Measurements from ENCODE around the gene INHBB.
"Not testable (repeated sequence)": the region's sequence is repeated elsewhere in the genome, so short reads cannot be mapped to it uniquely, and the experiment has no call there.

INHBB gene

DNA sequence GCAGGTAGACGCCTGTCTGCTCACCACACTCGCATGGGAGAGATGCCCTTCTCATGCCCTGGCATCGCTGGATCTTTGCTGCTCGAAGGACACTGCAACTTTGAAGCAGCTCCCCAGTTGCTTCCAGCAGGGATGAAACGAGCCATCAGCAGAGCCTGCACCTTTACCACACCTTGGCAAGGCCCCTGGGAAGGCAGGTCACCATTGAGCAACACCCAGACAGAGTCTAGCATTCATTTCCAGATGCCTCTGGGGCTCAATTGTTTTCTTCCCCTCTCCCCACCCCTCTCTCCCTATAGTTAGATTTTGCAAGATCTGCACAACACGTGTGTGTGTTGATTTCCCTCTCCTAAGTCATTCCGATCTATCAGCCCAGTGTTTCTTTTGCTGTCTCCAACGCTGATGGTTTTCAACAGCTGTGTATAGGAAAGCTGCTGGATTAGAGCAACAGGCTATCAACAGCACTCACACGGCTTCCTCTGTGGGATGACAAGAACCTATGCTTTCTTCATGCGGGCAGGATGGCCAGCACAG is 25.6 kb upstream of the INHBB start:
- Histone ChIP-seq H3K9ac (ENCODE audit: low read length) (no peak overlapping the region), H3K36me3 (replicated peaks; ENCODE audit: insufficient read depth, low read length) (no peaks in the 10 kb centered on the region), H3K4me3 (ENCODE audit: low read length) (no peak overlapping the region), H3F3A (ENCODE audit: insufficient read depth, low read length) (no peaks in the 10 kb centered on the region), H3K9me3 (replicated peaks; ENCODE audit: insufficient read depth, low read length) (no peaks in the 10 kb centered on the region), H3K4me1 (ENCODE audit: low read length) (no peaks in the 10 kb centered on the region), H3K9me2 (replicated peaks; ENCODE audit: insufficient read depth, low read length) (no peaks in the 10 kb centered on the region), H4K20me1 (ENCODE audit: insufficient read depth, low read length) (no peaks in the 10 kb centered on the region), H3K79me2 (ENCODE audit: low read length) (no peaks in the 10 kb centered on the region), H3K27ac (ENCODE audit: low read length) (no peak overlapping the region), H3K27me3 (replicated peaks; ENCODE audit: insufficient read depth, low read length) (no peaks in the 10 kb centered on the region; the same call in 1 of the 2 replicates), H2AFZ (ENCODE audit: low read length) (no peak overlapping the region), H3K4me2 (ENCODE audit: low read depth, low read length) (no peak overlapping the region)
- TF ChIP-seq, protein P1, sequence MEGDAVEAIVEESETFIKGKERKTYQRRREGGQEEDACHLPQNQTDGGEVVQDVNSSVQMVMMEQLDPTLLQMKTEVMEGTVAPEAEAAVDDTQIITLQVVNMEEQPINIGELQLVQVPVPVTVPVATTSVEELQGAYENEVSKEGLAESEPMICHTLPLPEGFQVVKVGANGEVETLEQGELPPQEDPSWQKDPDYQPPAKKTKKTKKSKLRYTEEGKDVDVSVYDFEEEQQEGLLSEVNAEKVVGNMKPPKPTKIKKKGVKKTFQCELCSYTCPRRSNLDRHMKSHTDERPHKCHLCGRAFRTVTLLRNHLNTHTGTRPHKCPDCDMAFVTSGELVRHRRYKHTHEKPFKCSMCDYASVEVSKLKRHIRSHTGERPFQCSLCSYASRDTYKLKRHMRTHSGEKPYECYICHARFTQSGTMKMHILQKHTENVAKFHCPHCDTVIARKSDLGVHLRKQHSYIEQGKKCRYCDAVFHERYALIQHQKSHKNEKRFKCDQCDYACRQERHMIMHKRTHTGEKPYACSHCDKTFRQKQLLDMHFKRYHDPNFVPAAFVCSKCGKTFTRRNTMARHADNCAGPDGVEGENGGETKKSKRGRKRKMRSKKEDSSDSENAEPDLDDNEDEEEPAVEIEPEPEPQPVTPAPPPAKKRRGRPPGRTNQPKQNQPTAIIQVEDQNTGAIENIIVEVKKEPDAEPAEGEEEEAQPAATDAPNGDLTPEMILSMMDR (IDR thresholded peaks at IDR 0.05; ENCODE audit: low read length), result no peak
- no peak for DNase-seq

DNA sequence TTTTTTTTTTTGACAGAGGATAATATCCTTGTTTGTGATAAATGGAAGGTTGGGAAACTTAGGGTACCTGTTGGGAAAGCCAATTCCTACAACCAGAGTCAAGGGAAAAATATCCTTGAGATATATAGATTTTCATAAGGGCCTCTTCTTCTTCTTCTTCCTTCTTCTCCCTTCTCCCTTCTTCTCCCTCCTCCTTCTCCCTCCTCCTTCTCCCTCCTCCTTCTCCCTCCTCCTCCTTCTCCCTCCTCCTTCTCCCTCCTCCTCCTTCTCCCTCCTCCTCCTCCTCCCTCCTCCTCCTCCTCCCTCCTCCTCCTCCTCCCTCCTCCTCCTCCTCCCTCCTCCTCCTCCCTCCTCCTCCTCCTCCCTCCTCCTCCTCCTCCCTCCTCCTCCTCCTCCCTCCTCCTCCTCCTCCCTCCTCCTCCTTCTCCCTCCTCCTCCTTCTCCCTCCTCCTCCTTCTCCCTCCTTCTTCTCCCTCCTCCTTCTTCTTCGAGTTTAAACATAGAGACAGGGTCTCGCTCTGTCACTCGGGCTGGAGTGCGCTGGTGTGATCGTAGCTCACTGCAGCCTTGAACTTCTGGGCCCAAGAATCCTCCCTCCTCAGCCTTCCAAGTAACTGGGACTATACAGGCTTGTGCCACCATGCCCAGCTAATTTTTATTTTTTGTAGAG is 24.9 kb upstream of the INHBB start:
- not testable (repeated sequence) for DNase-seq; H4K20me1 ChIP-seq (ENCODE audit: insufficient read depth, low read length); H3K27ac ChIP-seq (ENCODE audit: low read length); H3K9me2 ChIP-seq (replicated peaks; ENCODE audit: insufficient read depth, low read length); H3K4me2 ChIP-seq (ENCODE audit: low read depth, low read length); H3K4me1 ChIP-seq (ENCODE audit: low read length); H3K36me3 ChIP-seq (replicated peaks; ENCODE audit: insufficient read depth, low read length); H3K27me3 ChIP-seq (replicated peaks; ENCODE audit: insufficient read depth, low read length); H3F3A ChIP-seq (ENCODE audit: insufficient read depth, low read length); H3K79me2 ChIP-seq (ENCODE audit: low read length); H2AFZ ChIP-seq (ENCODE audit: low read length); H3K9ac ChIP-seq (ENCODE audit: low read length); H3K9me3 ChIP-seq (replicated peaks; ENCODE audit: insufficient read depth, low read length); H3K4me3 ChIP-seq (ENCODE audit: low read length)

DNA sequence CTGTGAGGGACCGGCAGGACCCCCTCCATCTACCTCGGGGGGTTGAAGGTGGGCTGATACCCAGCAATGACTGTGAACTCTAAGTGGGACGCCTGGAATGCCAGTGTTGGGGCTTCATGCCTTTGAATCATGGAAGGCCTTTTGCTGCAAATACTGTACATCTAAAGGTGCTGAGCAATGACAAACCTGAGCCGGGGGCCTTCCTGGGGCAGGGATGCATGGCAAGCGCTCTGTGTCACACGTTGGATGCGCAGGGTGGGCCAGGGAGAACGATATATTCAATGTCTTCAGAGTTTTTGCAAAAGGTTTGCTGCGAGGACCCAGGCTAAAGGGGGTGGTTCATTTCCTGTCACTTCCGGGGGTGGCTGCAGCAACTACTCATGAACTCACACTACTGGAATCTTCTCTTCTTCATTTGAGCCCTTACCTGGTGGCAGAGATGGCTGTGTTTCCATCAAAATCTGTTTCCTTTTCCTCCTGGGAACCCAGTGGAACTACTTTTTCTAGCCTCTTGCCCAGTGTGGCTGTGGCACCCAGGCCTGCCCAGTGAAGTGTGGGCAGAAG is 24.1 kb upstream of the INHBB start:
- Histone ChIP-seq H3K4me2 (ENCODE audit: low read depth, low read length) (no peak overlapping the region), H3K27ac (ENCODE audit: low read length) (no peak overlapping the region), H2AFZ (ENCODE audit: low read length) (no peak overlapping the region), H3K9ac (ENCODE audit: low read length) (no peak overlapping the region), H3K36me3 (replicated peaks; ENCODE audit: insufficient read depth, low read length) (no peaks in the 10 kb centered on the region), H3K27me3 (replicated peaks; ENCODE audit: insufficient read depth, low read length) (no peaks in the 10 kb centered on the region; the same call in 1 of the 2 replicates), H3K9me2 (replicated peaks; ENCODE audit: insufficient read depth, low read length) (no peaks in the 10 kb centered on the region), H3K4me3 (ENCODE audit: low read length) (no peak overlapping the region), H3K79me2 (ENCODE audit: low read length) (no peaks in the 10 kb centered on the region), H3K4me1 (ENCODE audit: low read length) (no peaks in the 10 kb centered on the region), H4K20me1 (ENCODE audit: insufficient read depth, low read length) (no peaks in the 10 kb centered on the region), H3F3A (ENCODE audit: insufficient read depth, low read length) (no peaks in the 10 kb centered on the region), H3K9me3 (replicated peaks; ENCODE audit: insufficient read depth, low read length) (no peaks in the 10 kb centered on the region)
- no peak for DNase-seq
- TF ChIP-seq, protein P1 (IDR thresholded peaks at IDR 0.05; ENCODE audit: low read length), result no peak
- TF ChIP-seq EZH2phosphoT487 (IDR thresholded peaks at IDR 0.05; ENCODE audit: low read length) (no peak), EZH2 (optimal IDR thresholded peaks at IDR 0.05; ENCODE audit: low read depth, low read length) (no peak)

DNA sequence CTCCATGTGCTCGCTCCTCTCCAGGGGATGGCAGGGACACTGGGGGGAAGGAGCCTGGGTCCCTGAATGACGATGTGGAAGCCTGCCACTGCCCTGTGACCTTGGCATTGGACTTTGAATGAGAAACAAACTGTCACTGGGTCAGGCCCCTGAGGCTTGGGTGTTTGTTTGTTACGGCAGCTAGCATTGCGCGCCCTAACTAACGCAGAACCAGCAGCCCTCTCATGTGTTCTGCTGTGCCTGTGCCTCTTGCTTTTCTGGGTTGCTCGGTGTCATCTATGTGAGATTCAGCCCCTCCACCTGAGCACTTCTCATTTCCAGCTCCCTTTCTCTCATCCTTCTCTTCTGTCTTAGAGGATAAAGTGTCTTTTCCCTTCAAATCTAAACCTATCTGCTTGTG is 23.6 kb upstream of the INHBB start:
- H3K27me3 ChIP-seq (replicated peaks; ENCODE audit: insufficient read depth, low read length), result no peaks in the 10 kb centered on the region; the same call in 1 of the 2 replicates
- no peaks in the 10 kb centered on the region for H3K9me3 ChIP-seq (replicated peaks; ENCODE audit: insufficient read depth, low read length)
- H3K4me2 ChIP-seq (ENCODE audit: low read depth, low read length), result no peak overlapping the region
- H3K4me3 ChIP-seq (ENCODE audit: low read length), result no peak overlapping the region
- no peaks in the 10 kb centered on the region for H3K79me2 ChIP-seq (ENCODE audit: low read length)
- H3K36me3 ChIP-seq (replicated peaks; ENCODE audit: insufficient read depth, low read length), result no peaks in the 10 kb centered on the region
- no peaks in the 10 kb centered on the region for H4K20me1 ChIP-seq (ENCODE audit: insufficient read depth, low read length)
- TF ChIP-seq, protein P1 (IDR thresholded peaks at IDR 0.05; ENCODE audit: low read length), result no peak
- TF ChIP-seq EZH2 (optimal IDR thresholded peaks at IDR 0.05; ENCODE audit: low read depth, low read length) (no peak), EZH2phosphoT487 (IDR thresholded peaks at IDR 0.05; ENCODE audit: low read length) (no peak)
- H3F3A ChIP-seq (ENCODE audit: insufficient read depth, low read length), result no peaks in the 10 kb centered on the region
- H3K9ac ChIP-seq (ENCODE audit: low read length), result no peak overlapping the region
- no peaks in the 10 kb centered on the region for H3K9me2 ChIP-seq (replicated peaks; ENCODE audit: insufficient read depth, low read length)
- H2AFZ ChIP-seq (ENCODE audit: low read length), result no peak overlapping the region
- no peak overlapping the region for H3K27ac ChIP-seq (ENCODE audit: low read length)
- DNase-seq, result no peak
- no peaks in the 10 kb centered on the region for H3K4me1 ChIP-seq (ENCODE audit: low read length)
